H9 (cell line): Measurements from ENCODE around the gene WLS. TPM values are rescaled to one million over a fixed set of nuclear protein-coding genes. Genes with fewer than 3 reads are reported as not detected.

Experiments used
- DNase-seq: peaks from one replicate; pipeline ENCODE4 v3.0.0-alpha.2; 2017
- H2AFZ ChIP-seq: one replicate; pipeline ENCODE4 v1.6.1; 2013; ENCODE audit warnings: mild to moderate bottlenecking, low read length, control low read depth, moderate library complexity
- H2AK5ac ChIP-seq: 2 replicates; pipeline ENCODE4 v1.6.1; 2013; ENCODE audit warnings: low read length, control low read depth, mixed read lengths; ENCODE audit not compliant: insufficient read length
- H2BK120ac ChIP-seq: one replicate; pipeline ENCODE4 v1.6.1; 2013; ENCODE audit warnings: low read depth, mild to moderate bottlenecking, low read length, control low read depth, inconsistent platforms; ENCODE audit not compliant: poor library complexity, severe bottlenecking
- H2BK12ac ChIP-seq: 2 replicates; pipeline ENCODE4 v1.6.1; 2013; ENCODE audit warnings: low read length, control low read depth, mixed read lengths, low read depth; ENCODE audit not compliant: insufficient read length
- H2BK15ac ChIP-seq: 2 replicates; pipeline ENCODE4 v1.6.1; 2013; ENCODE audit warnings: low read depth, low read length, control low read depth
- H2BK20ac ChIP-seq: one replicate; pipeline ENCODE4 v1.6.1; 2013; ENCODE audit warnings: low read depth, mild to moderate bottlenecking, low read length, control low read depth, inconsistent platforms; ENCODE audit not compliant: poor library complexity, severe bottlenecking
- H2BK5ac ChIP-seq: 2 replicates; pipeline ENCODE4 v1.6.1; 2013; ENCODE audit warnings: low read length, control low read depth, mixed read lengths; ENCODE audit not compliant: insufficient read length
- H3K14ac ChIP-seq: 2 replicates; pipeline ENCODE4 v1.6.1; 2013; ENCODE audit warnings: low read length, control low read depth; ENCODE audit not compliant: insufficient read depth
- H3K18ac ChIP-seq: 2 replicates; pipeline ENCODE4 v1.6.1; 2013; ENCODE audit warnings: low read depth, mild to moderate bottlenecking, mixed read lengths, low read length, control low read depth; ENCODE audit not compliant: insufficient read length
- H3K23ac ChIP-seq: 2 replicates; pipeline ENCODE4 v1.6.1; 2013; ENCODE audit warnings: low read length, control low read depth, mixed read lengths, low read depth; ENCODE audit not compliant: insufficient read length
- H3K23me2 ChIP-seq: 2 replicates; pipeline ENCODE4 v1.6.1; 2013; ENCODE audit warnings: low read depth, mild to moderate bottlenecking, mixed read lengths, low read length, control low read depth; ENCODE audit not compliant: insufficient read length, poor library complexity, severe bottlenecking
- H3K27ac ChIP-seq: 2 replicates; pipeline ENCODE4 v1.5.1; 2013; ENCODE audit warnings: low read length, control low read depth, mixed read lengths, low read depth; ENCODE audit not compliant: insufficient read length
- H3K27me3 ChIP-seq: 2 replicates; pipeline ENCODE4 v1.6.1; 2013; ENCODE audit warnings: low read length, control low read depth, inconsistent platforms; ENCODE audit not compliant: insufficient read depth
- H3K4ac ChIP-seq: 2 replicates; pipeline ENCODE4 v1.6.1; 2013; ENCODE audit warnings: low read depth, mild to moderate bottlenecking, control low read depth, inconsistent platforms, low read length, moderate library complexity
- H3K4me1 ChIP-seq: 2 replicates; pipeline ENCODE4 v1.6.1; 2013; ENCODE audit warnings: low read length, control low read depth, inconsistent platforms; ENCODE audit not compliant: insufficient read depth
- H3K4me2 ChIP-seq: 2 replicates; pipeline ENCODE4 v1.6.1; 2013; ENCODE audit warnings: low read length, control low read depth, mixed read lengths; ENCODE audit not compliant: insufficient read length, insufficient read depth
- H3K56ac ChIP-seq: 2 replicates; pipeline ENCODE4 v1.6.1; 2013; ENCODE audit warnings: low read depth, mild to moderate bottlenecking, mixed read lengths, low read length, control low read depth; ENCODE audit not compliant: insufficient read length
- H3K79me1 ChIP-seq: 2 replicates; pipeline ENCODE4 v1.6.1; 2013; ENCODE audit warnings: low read depth, mild to moderate bottlenecking, moderate library complexity, low read length, control low read depth, inconsistent platforms; ENCODE audit not compliant: insufficient read depth, poor library complexity, severe bottlenecking
- H3K79me2 ChIP-seq: 2 replicates; pipeline ENCODE4 v1.6.1; 2013; ENCODE audit warnings: low read length, control low read depth, inconsistent platforms; ENCODE audit not compliant: insufficient read depth
- H3K9ac ChIP-seq: 2 replicates; pipeline ENCODE4 v1.6.1; 2013; ENCODE audit warnings: low read length, control low read depth, mixed read lengths; ENCODE audit not compliant: insufficient read length; ENCODE audit errors: extremely low read depth
- H3K9me3 ChIP-seq: one replicate; pipeline ENCODE4 v1.6.1; 2013; ENCODE audit warnings: low read depth, low read length, inconsistent platforms; ENCODE audit not compliant: control insufficient read depth
- H3T11ph ChIP-seq: one replicate; pipeline ENCODE4 v1.6.1; 2013; ENCODE audit warnings: mild to moderate bottlenecking, low read length, control low read depth, inconsistent platforms
- H4K20me1 ChIP-seq: one replicate; pipeline ENCODE4 v1.6.1; 2013; ENCODE audit not compliant: control insufficient read depth, insufficient read length, insufficient read depth
- H4K5ac ChIP-seq: 2 replicates; pipeline ENCODE4 v1.6.1; 2013; ENCODE audit warnings: low read depth, mild to moderate bottlenecking, mixed read lengths, low read length, control low read depth; ENCODE audit not compliant: insufficient read length
- H4K8ac ChIP-seq: replicated peaks from 2 replicates; pipeline ENCODE4 v1.6.1; 2013; ENCODE audit warnings: low read length, control low read depth, mixed read lengths, low read depth; ENCODE audit not compliant: insufficient read length
- H4K91ac ChIP-seq: 2 replicates; pipeline ENCODE4 v1.6.1; 2013; ENCODE audit warnings: low read depth, mild to moderate bottlenecking, moderate library complexity, mixed read lengths, low read length, control low read depth; ENCODE audit not compliant: insufficient read length
- H3K27ac Mint-ChIP-seq, 3 experiments: 2 replicates in 2 of 3; 3 replicates in 1 of 3; pipeline ENCODE4 v1.8.0; 2020 to 2021; ENCODE audit warnings: mixed read lengths in 3 of 3, mild to moderate bottlenecking in 1 of 3, moderate library complexity in 1 of 3
- H3K27me3 Mint-ChIP-seq: 2 replicates; pipeline ENCODE4 v1.8.0; 2021; ENCODE audit warnings: low read depth, mild to moderate bottlenecking, moderate library complexity, mixed read lengths
- H3K36me3 Mint-ChIP-seq, 3 experiments: 2 replicates in 2 of 3; 3 replicates in 1 of 3; pipeline ENCODE4 v1.8.0; 2020 to 2021; ENCODE audit warnings: low read depth in 3 of 3, mixed read lengths in 3 of 3; ENCODE audit not compliant: insufficient read depth in 1 of 3
- H3K4me1 Mint-ChIP-seq, 2 experiments: 2 replicates each; pipeline ENCODE4 v1.8.0; 2020; ENCODE audit warnings: mixed read lengths in 2 of 2
- H3K4me3 Mint-ChIP-seq, 2 experiments: 2 replicates in 1 of 2; 3 replicates in 1 of 2; pipeline ENCODE4 v1.8.0; 2020 to 2021; ENCODE audit warnings: mild to moderate bottlenecking in 2 of 2, mixed read lengths in 2 of 2, moderate library complexity in 1 of 2
- H3K9me3 Mint-ChIP-seq, 2 experiments: 2 replicates in 1 of 2; 3 replicates in 1 of 2; pipeline ENCODE4 v1.8.0; 2020; ENCODE audit warnings: mild to moderate bottlenecking in 2 of 2, mixed read lengths in 2 of 2, moderate library complexity in 1 of 2
- WGBS: extraction: QIAGEN DNeasy Blood & Tissue Kit; methylation state at CpG from one replicate; pipeline ENCODE4 v1.1.7; 2013; ENCODE audit warnings: missing lambda C conversion rate, low lambda C conversion rate, mixed read lengths; ENCODE audit not compliant: insufficient read length; ENCODE audit errors: extremely low coverage; 5-methylcytosine and 5-hydroxymethylcytosine counted together
- total RNA-seq: library from RNA; stranded (reverse); gene quantifications from 2 replicates; pipeline ENCODE4 v1.2.1, GENCODE V29; 2021
- TF ChIP-seq, protein P1 (sequence below): fragments of 200-600 bp; sonication (generic); conservative IDR thresholded peaks from 3 replicates; pipeline ENCODE4 v1.8.0; 2021; ENCODE audit warnings: antibody characterized with exemption, mild to moderate bottlenecking

Gene WLS
- total RNA-seq, 1 experiment from 2014 or later: 0.94 TPM

DNA sequence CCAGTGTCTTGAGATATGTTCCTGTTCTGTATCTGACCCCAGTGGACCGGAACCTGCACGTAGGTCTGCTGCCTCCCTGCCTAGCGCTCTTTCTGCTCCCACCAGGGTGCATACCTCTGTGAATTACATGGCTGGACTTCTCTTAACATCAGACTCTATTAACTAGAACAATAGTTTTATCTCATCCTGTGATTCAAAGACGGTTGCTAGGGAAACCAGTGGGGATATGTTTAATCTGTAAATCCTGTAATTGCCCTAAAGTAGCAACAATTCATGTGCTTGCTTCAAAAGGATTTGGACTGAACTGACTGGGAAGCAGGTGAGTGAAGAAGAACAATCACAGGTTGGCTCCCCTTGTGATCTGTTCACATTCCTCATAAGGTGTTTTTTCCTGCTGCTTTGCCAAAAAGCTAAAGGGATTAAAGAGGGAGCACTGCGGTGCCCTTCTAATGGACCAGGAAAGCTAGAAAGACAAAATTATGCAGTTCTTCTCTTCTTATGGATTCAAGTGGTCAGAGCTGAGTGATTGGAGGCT lies 129.2 kb downstream of the WLS start:
- Histone ChIP-seq H2BK120ac (no peak overlapping the region), H2BK12ac (no peak overlapping the region), H4K91ac (no peak overlapping the region), H3K27ac (no peak overlapping the region), H3K23me2 (no peaks in the 10 kb centered on the region), H3K4ac (no peak overlapping the region), H4K8ac (no peak overlapping the region), H2AFZ (no peak overlapping the region), H3K4me1 (no peaks in the 10 kb centered on the region), H4K20me1 (no peaks in the 10 kb centered on the region), H3K79me2 (no peaks in the 10 kb centered on the region), H3K27me3 (no peaks in the 10 kb centered on the region), H3K9ac (no peak overlapping the region), H2BK20ac (no peak overlapping the region), H3K18ac (no peak overlapping the region), H3T11ph (no peak overlapping the region), H3K9me3 (no peaks in the 10 kb centered on the region), H2BK15ac (no peak overlapping the region), H3K4me2 (no peak overlapping the region), H3K14ac (no peak overlapping the region), H4K5ac (no peak overlapping the region), H3K23ac (no peak overlapping the region), H3K56ac (no peak overlapping the region), H3K79me1 (no peaks in the 10 kb centered on the region), H2BK5ac (no peak overlapping the region), H2AK5ac (no peak overlapping the region)
- WGBS: no CpG with 5 or more reads among the region's 5 CpGs
- TF ChIP-seq, protein P1, sequence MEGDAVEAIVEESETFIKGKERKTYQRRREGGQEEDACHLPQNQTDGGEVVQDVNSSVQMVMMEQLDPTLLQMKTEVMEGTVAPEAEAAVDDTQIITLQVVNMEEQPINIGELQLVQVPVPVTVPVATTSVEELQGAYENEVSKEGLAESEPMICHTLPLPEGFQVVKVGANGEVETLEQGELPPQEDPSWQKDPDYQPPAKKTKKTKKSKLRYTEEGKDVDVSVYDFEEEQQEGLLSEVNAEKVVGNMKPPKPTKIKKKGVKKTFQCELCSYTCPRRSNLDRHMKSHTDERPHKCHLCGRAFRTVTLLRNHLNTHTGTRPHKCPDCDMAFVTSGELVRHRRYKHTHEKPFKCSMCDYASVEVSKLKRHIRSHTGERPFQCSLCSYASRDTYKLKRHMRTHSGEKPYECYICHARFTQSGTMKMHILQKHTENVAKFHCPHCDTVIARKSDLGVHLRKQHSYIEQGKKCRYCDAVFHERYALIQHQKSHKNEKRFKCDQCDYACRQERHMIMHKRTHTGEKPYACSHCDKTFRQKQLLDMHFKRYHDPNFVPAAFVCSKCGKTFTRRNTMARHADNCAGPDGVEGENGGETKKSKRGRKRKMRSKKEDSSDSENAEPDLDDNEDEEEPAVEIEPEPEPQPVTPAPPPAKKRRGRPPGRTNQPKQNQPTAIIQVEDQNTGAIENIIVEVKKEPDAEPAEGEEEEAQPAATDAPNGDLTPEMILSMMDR: no peak
- H3K9me3 Mint-ChIP-seq: no peaks in the 10 kb centered on the region; a peak in 1 of 5 replicates
- no peak for DNase-seq
- H3K4me3 Mint-ChIP-seq: no peak overlapping the region
- H3K4me1 Mint-ChIP-seq: peaks cover 22 to 27% of the 10 kb centered on the region in 2 experiments
- H3K36me3 Mint-ChIP-seq: no peaks in the 10 kb centered on the region
- no peaks in the 10 kb centered on the region for H3K27me3 Mint-ChIP-seq
- peak overlapping the region in 1 of 3 experiments; percentile 78; a peak in 2 of 7 replicates for H3K27ac Mint-ChIP-seq
